Heart right ventricle (tissue), 16 donors: ENCODE results near the gene DNAJC7. TPM values are rescaled to one million over a fixed set of nuclear protein-coding genes. Genes with fewer than 3 reads are reported as not detected.

Source experiments
- ATAC-seq, 8 donors: fragments of 200-7000 bp; cut with Tn5 transposase; one replicate each; pipeline ENCODE4 v1.9.1; 2020; ENCODE audit warnings: mild to moderate bottlenecking in 8 of 8, moderate library complexity in 8 of 8, moderate number of reproducible peaks in 1 of 8
- DNase-seq, 2 donors: peaks; one replicate each; pipeline ENCODE4 v3.0.0-alpha.2; 2020
- H3K27ac ChIP-seq, 10 donors: fragments of 200-600 bp; sonication (generic) in 2 of 10; one replicate each; pipeline versions ENCODE4 v1.5.0 to v1.8.0; 2020 to 2022; ENCODE audit warnings: mild to moderate bottlenecking in 3 of 10
- H3K27me3 ChIP-seq, 7 donors: fragments of 200-600 bp; one replicate each; pipeline ENCODE4 v1.8.0; 2021 to 2022; ENCODE audit warnings: mild to moderate bottlenecking in 2 of 7
- H3K36me3 ChIP-seq, 9 donors: fragments of 200-600 bp; sonication (generic) in 1 of 9; one replicate each; pipeline versions ENCODE4 v1.5.0 to v1.8.0; 2020 to 2022; ENCODE audit warnings: mild to moderate bottlenecking in 2 of 9
- H3K4me1 ChIP-seq, 9 donors: fragments of 200-600 bp; sonication (generic) in 1 of 9; one replicate each; pipeline versions ENCODE4 v1.5.0 to v1.8.0; 2020 to 2022; ENCODE audit warnings: mild to moderate bottlenecking in 4 of 9
- H3K4me3 ChIP-seq, 10 donors: fragments of 200-600 bp; sonication (generic) in 2 of 10; one replicate each; pipeline versions ENCODE4 v1.5.0 to v1.8.0; 2020 to 2022; ENCODE audit warnings: mild to moderate bottlenecking in 7 of 10, moderate library complexity in 2 of 10
- H3K9me3 ChIP-seq, 11 donors: fragments of 200-600 bp in 10 of 11; sonication (generic) in 2 of 11; one replicate each; pipeline versions ENCODE4 v1.5.0 to v1.8.0; 2013 to 2022; ENCODE audit warnings: mild to moderate bottlenecking in 2 of 11, control low read depth in 1 of 11, moderate library complexity in 1 of 11
- CTCF ChIP-seq, 9 donors: fragments of 200-600 bp; sonication (generic) in 2 of 9; IDR thresholded peaks; one replicate each; pipeline versions ENCODE4 v1.5.0 to v1.8.0; 2021 to 2022; ENCODE audit warnings: antibody characterized with exemption in 9 of 9, mild to moderate bottlenecking in 5 of 9, moderate library complexity in 1 of 9
- WGBS, 2 donors: extraction: QIAGEN DNeasy Blood & Tissue Kit; methylation state at CpG; one replicate each; pipeline ENCODE4 v1.1.7; 2013; ENCODE audit warnings: inconsistent platforms in 1 of 2; 5-methylcytosine and 5-hydroxymethylcytosine counted together
- intact Hi-C, 10 donors: fragments of 100-400 bp; cut with DNase I; formaldehyde crosslinking; loops; one replicate each; pipeline versions ENCODE4 v1.11.1 to v1.14.2; 2022
- polyA plus RNA-seq, 2 donors: library from polyadenylated mRNA; stranded (reverse); fragments of 200-250 nt; gene quantifications; one replicate each; pipeline ENCODE4 v1.2.3, GENCODE V29; 2013
- total RNA-seq, 10 donors: library from RNA; stranded (reverse); fragmentation: NEBNext Ultra II Directional in 3 of 10; extraction: Animal tissue kit (Norgen Biotek cat#: 25700) in 3 of 10; gene quantifications; one replicate each; pipeline versions ENCODE4 v1.2.1 to v1.2.4, GENCODE V29; 2021 to 2023
- donor health status: Arrhythmogenic right ventricular cardiomyopathy.
- donor health status: ischemic (EF 13 %, LVEDD 7.1; RV severe dilation, severe dysfunction).
- donor health status: healthy with polysubstance abuse.
- donor health status: DM: no; HTN: yes; CAD: no.
- donor health status: DM: no; HTN: no; CAD: no.
- donor health status: ischemic (EF 25% LVEDD 6.9; RV normal size, moderate dysfunction).
- donor health status: ischemic (EF 25% LVEDD 5.7; RV mildly dilated, moderate dysfunction).
- donor health status: healthy.
- donor health status: DM: yes; HTN: yes; CAD: no.
- donor health status: Ischemic cardiomyopathy.
- donor health status: ischemic (EF 35%, LVEDD 5.7; RV mildly dilated, moderate dysfunction).
- donor health status: nonischemic (EF 11% LVEDD 7.7; RV severe dilation, severe dysfunction).
- donor health status: DM: yes; HTN: yes; CAD: no.
- donor health status: PGD.
- donor health status: ischemic (EF 29% LVEDD 5.4; RV normal size, mild dysfunction).
- donor health status: nonischemic (EF 23%, LVEDD 6.1; RV moderate dilation, normal function).

Gene DNAJC7
- total and polyA plus RNA-seq, 12 donors = 68.8 to 121 (median 82.7) TPM

- ATAC-seq = peak; percentile 27 to 80 (median 64)
- intact Hi-C loops = loop anchor here in 1 of 10 donors (5.0 kb wide), 1 partner anchor 45 kb away; the partner anchor contains the start of gene DNAJC7
- H3K9me3 ChIP-seq = no peaks in the 10 kb centered on the region
- peaks cover 7 to 48% (median 27%) of the 10 kb centered on the region in 9 donors for H3K4me1 ChIP-seq
- 38 to 56% methylated on average over 22 of the region's 22 CpGs for WGBS, 2 donors
- H3K4me3 ChIP-seq = no peak overlapping the region
- no peaks in the 10 kb centered on the region for H3K27me3 ChIP-seq
- peak overlapping the region in 9 of 10 donors; percentile 41 to 85 (median 50) for H3K27ac ChIP-seq
- no peak for TF ChIP-seq CTCF (IDR thresholded peaks at IDR 0.05)
- DNase-seq = peak; percentile 49 to 55
- H3K36me3 ChIP-seq = peaks cover 0 to 100% (median 47%) of the 10 kb centered on the region in 9 donors
Observed at GRCh38 chr17:41972571-41973407, 44.5 kb downstream of the DNAJC7 start.

- ATAC-seq (no peak), DNase-seq (no peak)
- Histone ChIP-seq H3K4me1 (peaks cover 7 to 55% (median 35%) of the 10 kb centered on the region in 9 donors), H3K4me3 (no peak overlapping the region), H3K27ac (peak overlapping the region in 4 of 10 donors; percentile 47 to 85 (median 55)), H3K36me3 (peaks cover 0 to 91% (median 38%) of the 10 kb centered on the region in 9 donors), H3K27me3 (no peaks in the 10 kb centered on the region), H3K9me3 (no peaks in the 10 kb centered on the region)
- 84 to 88% methylated on average over 18 of the region's 18 CpGs for WGBS, 2 donors
- no peak for TF ChIP-seq CTCF (IDR thresholded peaks at IDR 0.05)
- intact Hi-C loops = loop anchor here in 1 of 10 donors (5.0 kb wide), 1 partner anchor 45 kb away; the partner anchor contains the start of gene DNAJC7
Observed at GRCh38 chr17:41971721-41972523, 45.3 kb downstream of the DNAJC7 start.

- ATAC-seq = no peak
- TF ChIP-seq CTCF (IDR thresholded peaks at IDR 0.05) = no peak
- H3K9me3 ChIP-seq = no peaks in the 10 kb centered on the region
- H3K27ac ChIP-seq = no peak overlapping the region
- no peaks in the 10 kb centered on the region for H3K27me3 ChIP-seq
- no peak overlapping the region for H3K4me3 ChIP-seq
- intact Hi-C loops = loop anchor here in 1 of 10 donors (5.0 kb wide), 1 partner anchor 46 kb away; the partner anchor contains the start of gene DNAJC7
- DNase-seq = no peak
- 86 to 88% methylated on average over 5 of the region's 5 CpGs for WGBS, 2 donors
- H3K36me3 ChIP-seq = peaks cover 0 to 81% (median 28%) of the 10 kb centered on the region in 9 donors
- peaks cover 7 to 58% (median 37%) of the 10 kb centered on the region in 9 donors for H3K4me1 ChIP-seq
Observed at GRCh38 chr17:41970901-41971331, 46.3 kb downstream of the DNAJC7 start.

- 90 to 92% methylated on average over 10 of the region's 10 CpGs for WGBS, 2 donors
- Histone ChIP-seq H3K4me3 (no peak overlapping the region), H3K4me1 (peaks cover 13 to 66% (median 45%) of the 10 kb centered on the region in 9 donors), H3K36me3 (peaks cover 0 to 59% (median 14%) of the 10 kb centered on the region in 9 donors), H3K27ac (no peak overlapping the region), H3K27me3 (no peaks in the 10 kb centered on the region), H3K9me3 (no peaks in the 10 kb centered on the region)
- no peak for DNase-seq
- intact Hi-C loops = loop anchor here in 9 of 10 donors (5.0 to 10.0 kb wide), 9 partner anchors 34 to 556 kb away; partner anchors contain the start of genes DNAJC7 (in 4 of the 9), HAP1 (in 1 of the 9) and NKIRAS2 (in 1 of the 9)
- no peak for ATAC-seq
- TF ChIP-seq CTCF (IDR thresholded peaks at IDR 0.05) = no peak
Observed at GRCh38 chr17:41968676-41969075, 48.6 kb downstream of the DNAJC7 start.
